Fibroblast of lung (primary cell): ENCODE results near the gene AOAH. TPM values are rescaled to one million over a fixed set of nuclear protein-coding genes. Genes with fewer than 3 reads are reported as not detected.

Experiments
- DNase-seq, 2 donors: peaks; one replicate each; pipeline versions ENCODE4 v3.0.0 to v3.0.0-alpha.2; 2010; ENCODE audit warnings: low read depth in 2 of 2
- H2AFZ ChIP-seq: 2 replicates; pipeline ENCODE4 v1.5.1; 2012; ENCODE audit warnings: low read length, control low read depth, inconsistent platforms
- H3K27ac ChIP-seq: 2 replicates; pipeline ENCODE4 v1.5.1; 2011; ENCODE audit warnings: low read length, control low read depth; ENCODE audit not compliant: insufficient read depth
- H3K27me3 ChIP-seq: 2 replicates; pipeline ENCODE4 v1.5.1; 2011; ENCODE audit warnings: mild to moderate bottlenecking, low read length; ENCODE audit not compliant: control insufficient read depth, insufficient read depth
- H3K36me3 ChIP-seq: 2 replicates; pipeline ENCODE4 v1.5.1; 2011; ENCODE audit warnings: low read length; ENCODE audit not compliant: control insufficient read depth, insufficient read depth
- H3K4me1 ChIP-seq: 2 replicates; pipeline ENCODE4 v1.5.1; 2011; ENCODE audit warnings: low read length; ENCODE audit not compliant: control insufficient read depth, insufficient read depth; ENCODE audit errors: extremely low read depth
- H3K4me2 ChIP-seq: 2 replicates; pipeline ENCODE4 v1.5.1; 2011; ENCODE audit warnings: low read length, control low read depth; ENCODE audit not compliant: insufficient read depth; ENCODE audit errors: extremely low read depth
- H3K4me3 ChIP-seq, 4 experiments: fragments of 200-600 bp in 1 of 4; sonication (generic) in 1 of 4; replicated peaks in 1 of 4; 2 replicates each; pipeline ENCODE4 v1.5.1; 2011 to 2016; ENCODE audit warnings: low read length in 4 of 4, low read depth in 3 of 4, mild to moderate bottlenecking in 3 of 4, control low read depth in 2 of 4, inconsistent platforms in 1 of 4, mixed read lengths in 1 of 4; ENCODE audit not compliant: insufficient read depth in 1 of 4; ENCODE audit errors: control extremely low read depth in 1 of 4
- H3K79me2 ChIP-seq: 2 replicates; pipeline ENCODE4 v1.5.1; 2012; ENCODE audit warnings: mild to moderate bottlenecking, low read length, inconsistent platforms; ENCODE audit not compliant: control insufficient read depth, insufficient read depth
- H3K9ac ChIP-seq: 2 replicates; pipeline ENCODE4 v1.5.1; 2011; ENCODE audit warnings: mild to moderate bottlenecking, low read length, control low read depth; ENCODE audit not compliant: insufficient read depth
- H3K9me3 ChIP-seq: 2 replicates; pipeline ENCODE4 v1.5.1; 2012; ENCODE audit warnings: low read depth, low read length; ENCODE audit not compliant: control insufficient read depth, insufficient read depth
- H4K20me1 ChIP-seq: 2 replicates; pipeline ENCODE4 v1.5.1; 2011; ENCODE audit warnings: low read length; ENCODE audit not compliant: control insufficient read depth, insufficient read depth; ENCODE audit errors: extremely low read depth
- CTCF ChIP-seq, 2 donors: IDR thresholded peaks in 1 of 2; conservative IDR thresholded peaks in 1 of 2; 1 replicate in 1 of 2; 2 replicates in 1 of 2; pipeline ENCODE4 v1.5.1; 2011 to 2012; ENCODE audit warnings: low read length in 2 of 2, control low read depth in 1 of 2, inconsistent platforms in 1 of 2, low read depth in 1 of 2, mild to moderate bottlenecking in 1 of 2
- EZH2 ChIP-seq: IDR thresholded peaks from 2 replicates; pipeline ENCODE4 v1.5.1; 2012; ENCODE audit warnings: low read length, control low read depth, mild to moderate bottlenecking; ENCODE audit errors: missing control alignments
- polyA plus RNA-seq, 2 donors: library from polyadenylated mRNA; depleted of rRNA in 1 of 2; stranded (reverse) in 1 of 2; unstranded in 1 of 2; fragments of >200 nt; gene quantifications; 2 replicates each; pipeline ENCODE4 v1.2.1, GENCODE V29; 2011 to 2012; ENCODE audit warnings: missing spikeins in 1 of 2
- total RNA-seq: library from RNA; depleted of rRNA; stranded (reverse); fragments of >200 nt; gene quantifications from 2 replicates; pipeline ENCODE4 v1.2.1, GENCODE V29; 2014

The AOAH gene
- total and polyA plus RNA-seq, 2 donors (not counting 1 experiment from before 2014, with no cell fraction given), result not detected

GRCh38 chr7:36735172-36735571 lies 10.9 kb upstream of the AOAH start:
- Histone ChIP-seq H3K4me3 (no peak overlapping the region), H3K79me2 (no peaks in the 10 kb centered on the region), H3K27ac (no peak overlapping the region), H4K20me1 (no peaks in the 10 kb centered on the region), H3K4me1 (no peaks in the 10 kb centered on the region), H3K4me2 (no peak overlapping the region), H2AFZ (no peak overlapping the region), H3K9me3 (no peaks in the 10 kb centered on the region), H3K9ac (no peak overlapping the region), H3K36me3 (no peaks in the 10 kb centered on the region), H3K27me3 (no peaks in the 10 kb centered on the region)
- DNase-seq, result peak in 1 of 2 donors; percentile 56
- TF ChIP-seq EZH2 (no peak), CTCF (conservative IDR thresholded peaks at IDR 0.05 in 1 of 2, IDR thresholded peaks at IDR 0.05 in 1 of 2; ENCODE audit: low read depth in 1 of 2, low read length in 2 of 2) (no peak)

GRCh38 chr7:36734731-36735130 lies 10.4 kb upstream of the AOAH start:
- H3K79me2 ChIP-seq, result no peaks in the 10 kb centered on the region
- no peaks in the 10 kb centered on the region for H3K27me3 ChIP-seq
- no peak for TF ChIP-seq EZH2
- TF ChIP-seq CTCF (conservative IDR thresholded peaks at IDR 0.05 in 1 of 2, IDR thresholded peaks at IDR 0.05 in 1 of 2; ENCODE audit: low read depth in 1 of 2, low read length in 2 of 2), result no peak
- H4K20me1 ChIP-seq, result no peaks in the 10 kb centered on the region
- H2AFZ ChIP-seq, result no peak overlapping the region
- H3K4me1 ChIP-seq, result no peaks in the 10 kb centered on the region
- H3K4me3 ChIP-seq, result no peak overlapping the region
- no peak overlapping the region for H3K4me2 ChIP-seq
- no peak for DNase-seq
- no peak overlapping the region for H3K9ac ChIP-seq
- no peaks in the 10 kb centered on the region for H3K36me3 ChIP-seq
- H3K27ac ChIP-seq, result no peak overlapping the region
- H3K9me3 ChIP-seq, result no peaks in the 10 kb centered on the region

GRCh38 chr7:36733411-36733810 lies 9.1 kb upstream of the AOAH start:
- H3K4me1 ChIP-seq, result no peaks in the 10 kb centered on the region
- DNase-seq, result no peak
- H4K20me1 ChIP-seq, result no peaks in the 10 kb centered on the region

More at GRCh38 chr7:36733411-36733810, 9.1 kb upstream of the AOAH start:
- Histone ChIP-seq H3K79me2 (no peaks in the 10 kb centered on the region), H3K27me3 (no peaks in the 10 kb centered on the region), H3K9ac (no peak overlapping the region), H3K4me2 (no peak overlapping the region), H3K9me3 (no peaks in the 10 kb centered on the region), H3K27ac (no peak overlapping the region), H3K4me3 (no peak overlapping the region), H2AFZ (no peak overlapping the region), H3K36me3 (no peaks in the 10 kb centered on the region)
- TF ChIP-seq CTCF (conservative IDR thresholded peaks at IDR 0.05 in 1 of 2, IDR thresholded peaks at IDR 0.05 in 1 of 2; ENCODE audit: low read depth in 1 of 2, low read length in 2 of 2) (no peak), EZH2 (no peak)
